Activated CD4-positive, alpha-beta T cell treated with anti-CD3 and anti-CD28 coated beads, Interleukin-2, amount 50 U/mL, for 48 hours (primary cell): Measurements from ENCODE around the gene MELK.
A peak's percentile ranks its signal among the peaks of the same experiment; 100 is the strongest.
"Not testable (repeated sequence)": the region's sequence is repeated elsewhere in the genome, so short reads cannot be mapped to it uniquely, and the experiment has no call there.

Experiments
- DNase-seq, 2 experiments: peaks; one replicate each; pipeline ENCODE4 v3.0.0-alpha.2; 2020

The MELK gene

GRCh38 chr9:36572515-36573418 is at the start of gene MELK:
Gene MELK (plus strand): TSS chr9:36572895. CDS start chr9:36581682, 8,787 bp downstream.
- peak; percentile 89 to 91 for DNase-seq

GRCh38 chr9:36530224-36530623 is 42.5 kb upstream of the MELK start:
- no peak for DNase-seq

DNA sequence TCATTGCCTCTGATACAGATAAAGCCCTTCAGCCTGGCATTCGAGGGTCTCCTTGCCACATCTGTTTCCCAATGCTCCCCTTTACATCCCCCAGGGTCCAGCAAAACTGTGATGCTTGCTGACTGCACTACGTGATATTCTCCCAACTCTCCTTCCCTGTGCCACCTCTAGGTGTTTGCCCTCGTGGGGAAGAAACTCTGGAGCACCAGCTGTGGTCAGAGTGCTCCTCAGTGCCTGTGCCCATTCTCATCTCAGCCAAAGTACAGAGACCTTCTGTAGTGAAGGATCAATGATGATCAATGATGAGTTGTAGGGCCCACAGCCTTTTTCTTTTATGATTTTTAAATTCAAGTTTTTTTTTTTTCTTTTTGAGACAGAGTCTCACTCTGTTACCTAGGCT is 40.3 kb upstream of the MELK start:
- DNase-seq = no peak

GRCh38 chr9:36533726-36534125 is 39.0 kb upstream of the MELK start:
- not testable (repeated sequence) for DNase-seq

DNA sequence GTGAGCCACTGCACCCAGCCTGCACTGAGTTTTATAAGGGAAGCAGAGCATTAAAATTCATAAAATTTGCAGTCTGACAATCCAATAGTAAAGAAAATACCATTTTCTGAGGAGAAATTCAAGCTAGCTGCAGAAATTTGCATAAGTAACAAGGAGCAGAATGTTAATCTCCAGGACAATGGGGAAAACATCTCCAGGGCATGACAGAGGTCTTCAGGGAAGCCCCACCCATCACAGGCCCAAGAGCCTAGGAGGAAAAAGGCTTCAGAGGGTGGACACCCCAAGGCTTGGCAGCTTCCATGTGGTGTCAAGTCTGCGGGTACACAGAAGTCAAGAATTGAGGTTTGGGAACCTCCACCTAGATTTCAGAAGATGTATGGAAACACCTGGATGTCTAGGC is 37.6 kb upstream of the MELK start:
- DNase-seq = no peak

DNA sequence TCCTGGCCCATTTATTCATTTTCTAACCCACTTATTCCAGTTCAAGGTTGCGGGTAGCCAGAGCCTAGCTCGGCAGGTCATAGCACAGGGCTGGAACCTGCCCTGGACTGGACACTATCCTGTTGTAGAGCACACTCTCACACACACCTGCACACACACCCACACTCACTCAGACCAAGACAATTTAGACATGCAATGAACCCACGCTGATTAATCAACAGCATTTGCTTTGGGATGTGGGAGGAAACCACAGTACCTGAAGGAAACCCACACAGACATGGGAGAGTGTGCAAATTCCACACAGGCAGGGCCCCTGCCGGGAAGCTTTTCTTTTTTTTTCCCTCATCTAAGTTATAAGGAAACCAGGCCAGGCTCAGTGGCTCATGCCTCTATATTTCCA is 34.8 kb upstream of the MELK start:
- DNase-seq = no peak

- no peak for DNase-seq
Observed at GRCh38 chr9:36542355-36542754, 30.3 kb upstream of the MELK start.

DNA sequence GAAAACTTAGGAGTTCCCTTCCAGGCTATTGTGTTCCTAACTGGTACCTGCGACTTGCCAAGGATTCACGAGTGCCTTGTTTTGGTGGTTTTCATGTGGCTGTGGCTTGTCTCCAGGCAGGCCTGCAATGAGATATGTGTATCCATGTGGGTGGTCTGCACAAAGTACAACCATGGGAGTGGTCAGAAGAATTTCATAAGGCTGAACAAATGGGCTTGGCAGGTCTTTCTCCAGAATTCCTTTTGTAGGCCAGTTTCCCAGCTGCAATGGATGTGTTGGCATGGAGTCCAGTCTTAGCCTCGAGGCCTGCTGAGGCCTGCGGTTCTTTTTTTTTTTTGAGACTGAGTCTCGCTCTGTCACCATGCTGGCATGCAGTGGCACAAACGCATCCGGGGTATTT is 28.8 kb upstream of the MELK start:
- DNase-seq = no peak

DNA sequence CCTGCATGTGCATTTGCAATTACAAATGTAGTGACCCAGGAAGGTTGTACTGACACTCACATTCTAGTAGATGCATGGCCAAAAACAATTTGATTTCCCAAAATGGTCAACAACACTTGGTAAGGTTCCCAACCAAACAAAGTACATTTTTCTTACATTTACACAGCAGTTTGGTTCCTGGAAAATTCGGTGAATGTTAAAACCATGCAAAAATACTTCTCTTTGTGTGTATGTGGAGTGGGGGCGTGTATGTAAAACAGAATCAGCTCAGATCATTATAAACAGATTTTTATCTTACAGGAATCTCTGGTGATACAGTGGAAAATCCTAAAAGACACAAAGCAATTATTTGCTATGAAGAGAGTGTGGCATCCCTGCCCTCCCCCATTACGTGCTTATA is 25.1 kb upstream of the MELK start:
- DNase-seq = no peak

DNA sequence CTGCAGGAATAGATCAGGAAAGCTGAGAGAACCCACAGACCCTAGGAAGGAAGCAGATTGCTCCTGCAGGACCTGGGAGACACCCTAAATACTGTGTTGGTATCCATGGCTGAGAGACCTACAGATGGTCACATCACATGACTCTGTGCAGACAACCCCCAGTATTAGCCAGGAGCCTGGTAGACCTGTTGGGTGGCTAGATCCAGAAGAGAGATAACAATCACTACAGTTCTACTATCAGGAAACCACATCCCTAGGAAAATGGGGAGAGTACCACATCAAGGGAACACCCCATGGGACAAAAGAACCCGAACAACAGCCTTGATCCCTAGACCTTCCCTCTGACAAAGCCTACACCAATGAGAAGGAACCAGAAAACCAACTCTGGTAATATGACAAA is 24.2 kb upstream of the MELK start:
- no peak for DNase-seq

- DNase-seq = no peak
Observed at GRCh38 chr9:36550135-36550534, 22.6 kb upstream of the MELK start.

- DNase-seq = not testable (repeated sequence)
Observed at GRCh38 chr9:36550631-36551098, 22.0 kb upstream of the MELK start.

DNA sequence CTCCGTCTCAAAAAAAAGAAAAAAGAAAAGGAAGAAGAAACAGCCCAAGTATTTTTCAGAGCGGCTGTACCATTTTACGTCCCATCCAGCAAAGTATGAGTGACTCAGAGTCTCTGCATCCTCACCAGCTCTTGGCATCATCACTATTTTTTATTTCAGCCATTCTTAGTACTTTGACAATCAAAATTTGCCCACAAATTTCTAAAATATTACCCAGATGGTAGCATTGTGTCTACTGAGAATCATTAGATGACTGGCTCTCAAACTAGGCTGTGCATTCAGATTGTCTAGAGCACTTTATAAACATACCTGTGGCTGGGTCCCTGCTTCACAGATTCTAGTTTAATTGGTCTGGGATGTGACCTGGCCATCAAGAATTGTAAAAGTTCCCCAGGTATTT is 21.6 kb upstream of the MELK start:
- DNase-seq = no peak

DNA sequence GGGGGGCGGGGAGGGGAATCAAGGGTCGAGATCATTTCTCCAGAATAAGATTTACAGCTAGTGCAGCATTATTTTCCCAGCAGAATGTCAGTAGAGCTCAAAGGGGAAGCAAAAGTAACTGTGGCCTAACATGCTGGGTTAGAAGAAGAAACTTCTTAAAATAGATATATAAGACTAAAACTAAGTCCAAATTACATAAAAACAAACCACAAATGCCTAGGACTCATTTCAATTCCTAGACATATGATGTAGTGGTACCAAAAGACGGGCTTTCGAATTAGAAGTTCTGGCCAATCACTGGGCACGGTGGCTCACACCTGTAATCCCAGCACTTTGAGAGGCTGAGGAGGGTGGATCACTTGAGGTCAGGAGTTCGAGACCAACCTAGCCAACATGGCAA is 20.8 kb upstream of the MELK start:
- no peak for DNase-seq

- no peak for DNase-seq
Observed at GRCh38 chr9:36559036-36559695, 13.5 kb upstream of the MELK start.

- no peak for DNase-seq
Observed at GRCh38 chr9:36560771-36561170, 11.9 kb upstream of the MELK start.

GRCh38 chr9:36562801-36563200 is 9.9 kb upstream of the MELK start:
- not testable (repeated sequence) for DNase-seq

DNA sequence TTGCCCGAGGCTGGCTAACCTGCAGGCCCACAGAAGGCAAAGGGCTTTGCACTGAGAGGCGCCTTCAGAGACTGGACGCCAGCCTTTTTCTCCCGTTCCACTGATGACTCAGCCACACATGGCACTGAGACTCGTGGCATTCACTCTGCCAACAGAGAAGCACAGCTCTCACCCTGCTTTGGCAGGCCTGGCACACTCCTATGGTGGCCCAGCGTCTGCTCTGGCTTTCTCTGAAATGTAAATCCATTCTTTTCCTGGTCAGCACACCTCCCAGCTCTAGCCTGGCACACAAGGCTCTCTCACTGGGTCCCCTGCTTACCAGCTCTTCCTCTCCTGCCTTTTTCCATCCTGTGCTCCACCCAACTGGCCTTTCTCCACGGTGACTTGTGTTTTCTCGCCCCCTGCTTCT is 5.9 kb upstream of the MELK start:
- no peak for DNase-seq

DNA sequence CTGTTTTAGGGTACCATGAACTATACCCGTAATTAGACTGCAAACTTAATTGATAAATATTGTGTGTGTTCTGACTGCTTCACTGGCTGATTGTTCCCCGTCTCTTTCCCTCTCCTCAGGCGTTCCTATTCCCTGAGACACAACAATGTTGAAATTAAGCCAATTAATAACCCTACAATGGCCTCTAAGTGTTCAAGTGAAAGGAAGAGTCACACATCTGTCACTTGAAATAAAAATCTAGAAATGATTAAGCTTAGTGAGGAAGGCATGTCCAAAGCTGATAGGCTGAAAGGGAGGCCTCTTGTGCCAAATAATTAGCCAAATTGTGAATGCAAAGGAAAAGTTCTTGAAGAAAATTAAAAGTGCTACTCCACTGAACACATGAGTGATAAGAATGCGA is 4.0 kb upstream of the MELK start:
- not testable (repeated sequence) for DNase-seq

- DNase-seq = no peak
Observed at GRCh38 chr9:36571333-36571732, 1.4 kb upstream of the MELK start.

DNA sequence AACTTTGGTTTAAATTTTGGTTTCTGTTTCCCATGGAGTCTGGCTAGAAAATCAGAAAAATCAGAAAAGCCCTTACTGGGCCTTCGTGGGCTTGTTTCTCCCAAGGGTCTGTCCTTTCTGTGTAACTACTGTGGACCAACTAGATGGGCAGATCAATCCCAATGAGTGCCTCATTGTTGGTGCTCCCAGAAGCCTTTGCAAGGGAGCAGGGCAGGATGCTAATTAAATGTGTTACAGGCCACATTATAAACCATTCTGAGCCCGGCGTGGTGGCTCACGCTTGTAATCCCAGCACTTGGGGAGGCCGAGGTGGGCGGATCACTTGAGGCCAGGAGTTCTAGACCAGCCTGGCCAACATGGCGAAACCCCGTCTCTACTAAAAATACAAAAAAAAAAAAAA is 1.4 kb downstream of the MELK start:
- not testable (repeated sequence) for DNase-seq

- no peak for DNase-seq
Observed at GRCh38 chr9:36575411-36575882, 2.8 kb downstream of the MELK start.

- no peak for DNase-seq
Observed at GRCh38 chr9:36576866-36577265, 4.2 kb downstream of the MELK start.
